GM21619 (cell line): Measurements from ENCODE around the gene MMEL1.
"Not testable (repeated sequence)": the region's sequence is repeated elsewhere in the genome, so short reads cannot be mapped to it uniquely, and the experiment has no call there.

Source experiments
- ATAC-seq: cut with Tn5 transposase; IDR thresholded peaks from one replicate; pipeline ENCODE4 v1.9.1; 2021; ENCODE audit not compliant: unreplicated experiment

Gene MMEL1, protein sequence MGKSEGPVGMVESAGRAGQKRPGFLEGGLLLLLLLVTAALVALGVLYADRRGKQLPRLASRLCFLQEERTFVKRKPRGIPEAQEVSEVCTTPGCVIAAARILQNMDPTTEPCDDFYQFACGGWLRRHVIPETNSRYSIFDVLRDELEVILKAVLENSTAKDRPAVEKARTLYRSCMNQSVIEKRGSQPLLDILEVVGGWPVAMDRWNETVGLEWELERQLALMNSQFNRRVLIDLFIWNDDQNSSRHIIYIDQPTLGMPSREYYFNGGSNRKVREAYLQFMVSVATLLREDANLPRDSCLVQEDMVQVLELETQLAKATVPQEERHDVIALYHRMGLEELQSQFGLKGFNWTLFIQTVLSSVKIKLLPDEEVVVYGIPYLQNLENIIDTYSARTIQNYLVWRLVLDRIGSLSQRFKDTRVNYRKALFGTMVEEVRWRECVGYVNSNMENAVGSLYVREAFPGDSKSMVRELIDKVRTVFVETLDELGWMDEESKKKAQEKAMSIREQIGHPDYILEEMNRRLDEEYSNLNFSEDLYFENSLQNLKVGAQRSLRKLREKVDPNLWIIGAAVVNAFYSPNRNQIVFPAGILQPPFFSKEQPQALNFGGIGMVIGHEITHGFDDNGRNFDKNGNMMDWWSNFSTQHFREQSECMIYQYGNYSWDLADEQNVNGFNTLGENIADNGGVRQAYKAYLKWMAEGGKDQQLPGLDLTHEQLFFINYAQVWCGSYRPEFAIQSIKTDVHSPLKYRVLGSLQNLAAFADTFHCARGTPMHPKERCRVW

DNA sequence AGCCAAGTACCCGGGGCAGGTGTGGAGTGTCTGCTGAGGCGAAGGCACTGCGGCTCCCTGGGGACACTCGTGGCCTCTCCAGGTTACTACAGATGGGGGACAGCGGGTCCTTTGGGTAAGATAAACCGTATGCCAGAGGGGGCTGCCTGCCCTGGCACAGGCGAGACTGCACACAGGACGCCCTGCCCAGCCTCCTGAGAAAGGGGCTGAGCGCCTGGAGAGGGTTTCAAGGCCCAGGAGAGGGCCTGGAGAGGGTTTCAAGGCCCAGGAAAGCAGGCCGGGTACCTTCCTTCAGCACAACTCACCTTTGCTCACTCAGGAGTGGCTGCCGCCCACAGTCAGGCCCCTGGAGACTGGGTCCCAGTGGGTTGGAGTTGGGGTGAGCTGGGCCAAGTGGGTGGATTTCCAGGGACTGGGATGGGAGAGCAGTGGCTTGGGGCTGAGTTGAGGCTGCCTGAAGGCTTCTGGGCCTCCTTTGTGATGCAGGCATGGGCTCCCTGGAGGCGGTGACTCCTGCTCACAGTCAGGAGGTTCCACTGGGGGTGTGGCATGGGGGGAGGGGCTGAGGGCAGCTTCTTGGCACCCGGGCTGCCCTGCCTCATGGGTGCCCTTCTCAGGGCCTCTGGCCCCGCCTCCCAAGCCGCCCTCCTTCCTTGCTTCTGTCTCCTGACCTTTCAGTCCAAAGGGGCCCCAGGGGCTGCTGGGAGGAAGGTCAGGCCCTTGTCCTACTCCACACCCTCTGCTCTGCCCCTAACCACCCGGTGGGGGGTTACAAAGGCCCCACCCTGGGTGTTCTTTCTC, at the start of gene MMEL1:
Gene MMEL1, minus strand, starts transcription at position 456 of the 801 bp plus-strand sequence. CDS start 3,532 bp downstream, outside the sequence.
- no peak for ATAC-seq

DNA sequence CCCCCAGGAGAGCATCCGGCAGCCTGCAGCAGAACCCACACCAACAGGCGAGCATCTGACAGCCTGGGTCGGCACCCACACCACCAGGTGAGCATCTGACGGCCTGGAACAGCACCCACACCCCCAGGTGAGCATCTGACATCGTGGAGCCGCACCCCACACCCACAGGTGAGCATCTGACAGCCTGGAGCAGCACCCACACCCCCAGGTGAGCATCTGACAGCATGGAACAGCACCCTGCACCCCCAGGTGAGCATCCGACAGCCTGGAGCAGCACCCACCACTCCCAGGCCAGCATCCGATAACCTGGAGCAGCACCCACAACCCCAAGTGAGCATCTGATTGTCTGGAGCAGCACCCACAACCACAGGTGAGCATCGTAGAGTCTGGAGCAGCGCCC, 43.9 kb upstream of the MMEL1 start:
- ATAC-seq, result not testable (repeated sequence)

DNA sequence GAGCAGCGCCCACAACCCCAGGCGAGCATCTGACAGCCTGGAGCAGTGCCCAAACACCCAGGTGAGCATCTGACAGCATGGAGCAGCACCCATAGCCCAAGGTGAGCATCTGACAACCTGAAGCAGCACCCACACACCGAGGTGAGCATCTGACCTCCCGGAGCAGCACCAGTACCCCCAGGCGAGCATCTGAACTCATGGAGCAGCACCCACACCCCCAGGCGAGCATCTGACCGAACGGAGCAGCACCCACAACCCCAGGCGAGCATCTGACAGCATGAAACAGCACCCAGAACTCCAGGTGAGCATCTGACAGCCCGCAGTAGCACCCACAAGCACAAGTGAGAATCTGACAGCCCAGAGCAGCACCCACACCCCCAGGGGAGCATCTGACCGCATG, 38.8 kb upstream of the MMEL1 start:
- not testable (repeated sequence) for ATAC-seq

DNA sequence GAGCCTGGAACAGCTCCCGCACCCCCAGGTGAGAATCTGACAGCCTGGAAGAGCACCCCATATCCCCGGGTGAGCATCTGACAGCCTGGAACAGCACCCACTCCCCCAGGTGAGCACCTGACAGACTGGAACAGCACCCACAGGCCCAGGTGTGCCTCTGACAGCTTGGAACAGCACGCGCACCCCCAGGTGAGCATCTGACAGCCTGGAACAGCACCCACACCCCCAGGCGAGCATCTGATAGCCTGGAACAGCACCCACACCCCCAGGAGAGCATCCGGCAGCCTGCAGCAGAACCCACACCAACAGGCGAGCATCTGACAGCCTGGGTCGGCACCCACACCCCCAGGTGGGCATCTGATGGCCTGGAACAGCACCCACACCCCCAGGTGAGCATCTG, 27.0 kb upstream of the MMEL1 start:
- not testable (repeated sequence) for ATAC-seq

DNA sequence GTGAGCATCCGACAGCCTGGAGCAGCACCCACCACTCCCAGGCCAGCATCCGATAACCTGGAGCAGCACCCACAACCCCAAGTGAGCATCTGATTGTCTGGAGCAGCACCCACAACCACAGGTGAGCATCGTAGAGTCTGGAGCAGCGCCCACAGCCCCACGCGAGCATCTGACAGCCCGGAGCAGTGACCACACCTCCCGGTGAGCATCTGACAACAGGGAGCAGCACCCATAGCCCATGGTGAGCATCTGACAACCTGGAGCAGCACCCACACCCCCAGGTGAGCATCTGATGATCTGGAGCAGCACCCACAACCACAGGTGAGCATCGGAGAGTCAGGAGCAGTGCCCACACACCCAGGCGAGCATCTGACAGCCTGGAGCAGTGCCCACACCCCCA, 25.1 kb upstream of the MMEL1 start:
- not testable (repeated sequence) for ATAC-seq

DNA sequence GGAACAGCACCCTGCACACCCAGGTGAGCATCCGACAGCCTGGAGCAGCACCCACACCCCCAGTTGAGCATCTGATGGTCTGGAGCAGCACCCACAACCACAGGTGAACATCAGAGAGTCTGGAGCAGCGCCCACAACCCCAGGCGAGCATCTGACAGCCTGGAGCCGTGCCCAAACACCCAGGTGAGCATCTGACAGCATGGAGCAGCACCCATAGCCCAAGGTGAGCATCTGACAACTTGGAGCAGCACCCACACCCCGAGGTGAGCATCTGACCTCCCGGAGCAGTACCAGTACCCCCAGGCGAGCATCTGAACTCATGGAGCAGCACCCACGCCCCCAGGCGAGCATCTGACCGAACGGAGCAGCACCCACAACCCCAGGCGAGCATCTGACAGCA, 24.3 kb upstream of the MMEL1 start:
- not testable (repeated sequence) for ATAC-seq

DNA sequence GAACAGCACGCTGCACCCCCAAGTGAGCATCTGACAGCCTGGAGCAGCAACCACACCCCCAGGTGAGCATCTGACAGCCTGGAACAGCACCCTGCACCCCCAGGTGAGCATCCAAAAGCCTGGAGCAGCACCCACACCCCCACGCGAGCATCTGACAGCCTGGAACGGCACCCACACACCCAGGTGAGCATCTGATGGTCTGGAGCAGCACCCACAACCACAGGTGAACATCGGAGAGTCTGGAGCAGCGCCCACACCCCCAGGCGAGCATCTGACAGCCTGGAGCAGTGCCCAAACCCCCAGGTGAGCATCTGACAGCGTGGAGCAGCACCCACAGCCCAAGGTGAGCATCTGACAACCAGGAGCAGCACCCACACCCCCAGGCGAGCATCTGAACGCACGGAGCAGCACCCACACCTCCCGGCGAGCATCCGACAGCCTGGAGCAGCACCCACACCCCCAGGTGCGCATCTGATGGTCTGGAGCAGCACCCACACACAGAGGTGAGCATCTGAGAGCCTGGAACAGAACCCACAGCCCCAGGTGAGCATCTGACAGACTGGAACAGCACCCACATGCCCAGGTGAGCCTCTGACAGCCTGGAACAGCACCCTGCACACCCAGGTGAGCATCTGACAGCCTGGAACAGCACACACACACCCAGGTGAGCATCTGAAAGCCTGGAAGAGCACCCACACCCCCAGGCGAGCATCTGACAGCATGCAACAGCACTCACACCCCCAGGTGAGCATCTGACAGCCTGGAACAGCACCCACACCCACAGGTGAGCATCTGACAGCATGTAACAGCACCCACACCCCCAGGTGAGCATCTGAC, 23.0 kb upstream of the MMEL1 start:
- ATAC-seq, result not testable (repeated sequence)

DNA sequence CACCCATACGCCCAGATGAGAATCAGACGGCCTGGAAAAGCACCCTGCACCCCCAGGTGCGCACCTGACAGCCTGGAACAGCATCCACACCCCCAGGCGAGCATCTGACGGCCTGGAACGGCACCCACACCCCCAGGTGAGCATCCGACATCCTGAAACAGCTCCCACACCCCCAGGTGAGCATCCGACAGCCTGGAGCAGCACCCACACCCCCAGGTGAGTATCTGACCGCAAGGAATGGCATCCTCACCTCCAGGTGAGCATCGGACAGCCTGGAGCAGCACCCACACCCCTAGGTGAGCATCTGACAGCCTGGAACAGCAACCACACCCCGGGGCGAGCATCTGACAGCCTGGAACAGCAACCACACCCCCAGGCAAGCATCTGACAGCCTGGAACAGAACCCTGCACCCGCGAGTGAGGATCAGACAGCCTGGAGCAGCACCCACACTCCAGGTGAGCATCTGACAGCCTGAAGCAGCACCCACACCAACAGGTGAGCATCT, 21.7 kb upstream of the MMEL1 start:
- not testable (repeated sequence) for ATAC-seq

DNA sequence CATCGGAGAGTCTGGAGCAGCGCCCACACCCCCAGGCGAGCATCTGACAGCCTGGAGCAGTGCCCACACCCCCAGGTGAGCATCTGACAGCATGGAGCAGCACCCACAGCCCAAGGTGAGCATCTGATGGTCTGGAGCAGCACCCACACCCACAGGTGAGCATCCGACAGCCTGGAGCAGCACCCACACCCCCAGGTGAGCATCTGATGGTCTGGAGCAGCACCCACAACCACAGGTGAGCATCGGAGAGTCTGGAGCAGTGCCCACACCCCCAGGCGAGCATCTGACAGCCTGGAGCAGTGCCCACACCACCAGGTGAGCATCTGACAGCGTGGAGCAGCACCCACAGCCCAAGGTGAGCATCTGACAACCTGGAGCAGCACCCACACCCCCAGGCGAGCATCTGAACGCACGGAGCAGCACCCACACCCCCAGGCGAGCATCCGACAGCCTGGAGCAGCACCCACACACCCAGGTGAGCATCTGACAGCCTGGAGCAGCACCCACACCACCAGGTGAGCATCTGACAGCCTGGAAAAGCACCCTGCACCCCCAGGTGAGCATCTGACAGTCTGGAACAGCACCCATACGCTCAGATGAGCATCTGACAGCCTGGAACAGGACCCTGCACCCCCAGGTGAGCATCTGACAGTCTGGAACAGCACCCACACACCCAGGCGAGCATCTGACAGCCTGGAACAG, 21.1 kb upstream of the MMEL1 start:
- not testable (repeated sequence) for ATAC-seq

DNA sequence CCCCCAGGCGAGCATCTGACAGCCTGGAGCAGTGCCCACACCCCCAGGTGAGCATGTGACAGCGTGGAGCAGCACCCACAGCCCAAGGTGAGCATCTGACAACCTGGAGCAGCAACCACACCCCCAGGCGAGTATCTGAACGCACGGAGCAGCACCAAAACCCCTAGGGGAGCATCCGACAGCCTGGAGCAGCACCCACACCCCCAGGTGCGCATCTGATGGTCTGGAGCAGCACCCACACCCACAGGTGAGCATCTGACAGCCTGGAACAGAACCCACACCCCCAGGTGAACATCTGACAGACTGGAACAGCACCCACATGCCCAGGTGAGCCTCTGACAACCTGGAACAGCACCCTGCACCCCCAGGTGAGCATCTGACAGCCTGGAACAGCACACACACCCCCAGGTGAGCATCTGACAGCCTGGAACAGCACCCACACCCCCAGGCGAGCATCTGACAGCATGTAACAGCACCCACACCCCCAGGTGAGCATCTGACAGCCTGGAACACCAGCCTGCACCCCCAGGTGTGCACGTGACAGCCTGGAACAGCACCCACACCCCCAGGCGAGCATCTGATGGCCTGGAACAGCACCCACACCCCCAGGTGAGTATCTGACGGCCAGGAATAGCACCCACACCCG, 20.2 kb upstream of the MMEL1 start:
- not testable (repeated sequence) for ATAC-seq

DNA sequence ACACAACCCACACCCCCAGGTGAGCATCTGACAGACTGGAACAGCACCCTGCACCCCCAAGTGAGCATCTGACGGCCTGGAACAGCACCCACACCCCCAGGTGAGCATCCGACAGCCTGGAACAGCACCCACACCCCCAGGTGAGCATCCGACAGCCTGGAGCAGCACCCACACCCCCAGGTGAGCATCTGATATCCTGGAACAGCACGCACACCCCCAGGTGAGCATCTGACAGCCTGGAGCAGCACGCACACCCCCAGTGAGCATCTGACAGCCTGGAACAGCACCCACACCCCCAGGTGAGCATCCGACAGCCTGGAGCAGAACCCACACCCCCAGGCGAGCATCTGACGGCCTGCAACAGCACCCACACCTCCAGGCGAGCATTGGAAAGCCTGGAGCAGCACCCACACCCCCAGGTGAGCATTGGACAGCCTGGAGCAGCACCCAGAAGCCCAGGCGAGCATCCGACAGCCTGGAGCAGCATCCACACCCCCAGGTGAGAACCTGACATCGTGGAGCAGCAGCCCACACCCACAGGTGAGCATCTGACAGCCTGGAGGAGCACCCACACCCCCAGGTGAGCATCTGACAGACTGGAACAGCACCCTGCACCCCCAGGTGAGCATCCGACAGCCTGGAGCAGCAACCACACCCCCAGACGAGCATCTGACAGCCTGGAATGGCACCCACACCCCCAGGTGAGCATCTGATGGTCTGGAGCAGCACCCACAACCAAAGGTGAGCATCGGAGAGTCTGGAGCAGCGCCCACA, 19.5 kb upstream of the MMEL1 start:
- ATAC-seq, result not testable (repeated sequence)

DNA sequence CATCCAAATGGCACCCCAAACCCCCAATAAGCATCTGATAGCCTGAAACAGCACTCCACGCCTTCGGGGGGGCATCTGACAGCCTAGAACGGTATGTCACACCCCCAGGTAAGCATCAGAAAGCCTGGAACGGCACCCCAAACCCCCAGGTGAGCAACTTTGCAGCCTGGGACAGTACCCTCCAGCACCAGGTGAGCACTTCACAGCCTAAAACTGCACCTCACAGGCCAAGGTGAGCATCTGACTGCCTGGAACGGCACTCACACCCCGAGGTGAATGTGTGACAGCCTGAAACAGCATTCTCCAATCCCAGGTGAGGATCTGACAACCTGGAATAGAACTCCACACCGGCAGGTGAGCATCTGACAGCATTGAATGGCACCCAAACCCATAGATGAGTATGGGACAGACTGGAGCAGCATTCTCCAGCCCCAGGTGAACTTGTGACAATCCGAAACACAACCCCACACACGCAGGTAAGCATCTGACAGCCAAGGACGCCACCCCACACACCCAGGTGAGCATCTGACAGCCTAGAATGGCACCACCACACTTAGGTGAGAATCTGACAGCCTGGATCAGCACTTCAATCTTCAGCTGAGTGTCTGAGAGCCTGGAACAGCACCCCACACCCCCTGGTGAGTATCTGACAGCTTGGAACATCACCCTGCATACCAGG, 18.3 kb upstream of the MMEL1 start:
- no peak for ATAC-seq

DNA sequence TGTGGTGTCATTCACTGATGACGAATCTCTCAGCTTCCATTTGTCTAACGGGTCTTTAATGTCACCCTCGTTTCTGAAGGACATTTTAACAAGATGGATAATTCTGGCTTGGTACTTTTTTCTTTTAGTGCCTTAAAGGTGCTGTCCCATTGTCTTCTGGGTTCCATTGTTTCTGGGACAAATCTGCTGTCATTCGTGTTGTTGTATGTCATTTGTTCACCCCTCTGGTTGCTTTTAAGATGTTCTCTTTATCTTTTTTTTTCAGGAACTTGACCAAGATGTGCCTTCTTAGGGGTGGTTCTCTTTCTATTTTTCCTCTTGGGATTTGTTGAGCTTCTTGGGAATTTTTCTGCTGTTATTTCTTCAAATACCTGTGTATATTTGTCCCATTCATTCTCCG, 14.0 kb upstream of the MMEL1 start:
- ATAC-seq, result no peak

DNA sequence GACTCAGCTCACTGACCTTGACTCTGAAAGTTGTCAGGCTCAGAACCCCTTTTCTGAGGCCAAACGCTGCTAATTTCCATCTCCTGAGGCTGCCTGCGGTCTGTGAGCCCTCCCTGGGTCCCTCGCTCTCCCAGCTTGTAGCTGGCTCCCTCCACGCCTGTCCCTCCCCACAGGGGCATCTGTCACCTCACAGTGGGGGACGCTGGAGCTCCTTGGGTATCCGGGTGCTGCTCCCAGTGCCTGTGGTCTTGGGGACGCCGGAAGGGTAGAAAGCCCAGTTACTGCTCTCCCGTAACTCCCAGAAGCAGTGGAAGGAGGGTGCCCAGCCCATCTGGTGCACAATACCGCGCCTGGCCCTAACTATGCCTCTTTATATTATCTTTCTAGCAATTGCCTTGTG, 13.0 kb upstream of the MMEL1 start:
- ATAC-seq, result no peak

DNA sequence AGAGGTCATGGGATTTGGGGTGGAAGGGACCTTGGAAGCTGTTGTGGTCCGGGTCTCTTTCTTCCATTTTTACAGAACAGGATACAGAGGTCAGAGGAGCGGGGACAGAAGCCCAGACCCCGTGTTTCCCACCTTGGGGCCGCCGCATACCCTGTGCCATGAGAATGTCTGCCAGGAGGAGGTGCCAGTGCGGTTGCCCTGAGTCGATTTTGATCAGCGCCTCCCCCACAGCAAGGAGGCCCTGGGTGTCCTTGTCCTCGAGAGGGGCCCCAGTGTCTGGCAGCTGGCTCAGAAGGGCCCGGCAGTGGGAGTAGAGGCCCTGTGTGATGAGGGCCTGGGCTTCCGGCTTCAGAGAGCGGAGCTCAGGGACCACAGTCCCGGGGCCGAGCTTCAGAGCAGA, 12.3 kb upstream of the MMEL1 start:
- no peak for ATAC-seq

DNA sequence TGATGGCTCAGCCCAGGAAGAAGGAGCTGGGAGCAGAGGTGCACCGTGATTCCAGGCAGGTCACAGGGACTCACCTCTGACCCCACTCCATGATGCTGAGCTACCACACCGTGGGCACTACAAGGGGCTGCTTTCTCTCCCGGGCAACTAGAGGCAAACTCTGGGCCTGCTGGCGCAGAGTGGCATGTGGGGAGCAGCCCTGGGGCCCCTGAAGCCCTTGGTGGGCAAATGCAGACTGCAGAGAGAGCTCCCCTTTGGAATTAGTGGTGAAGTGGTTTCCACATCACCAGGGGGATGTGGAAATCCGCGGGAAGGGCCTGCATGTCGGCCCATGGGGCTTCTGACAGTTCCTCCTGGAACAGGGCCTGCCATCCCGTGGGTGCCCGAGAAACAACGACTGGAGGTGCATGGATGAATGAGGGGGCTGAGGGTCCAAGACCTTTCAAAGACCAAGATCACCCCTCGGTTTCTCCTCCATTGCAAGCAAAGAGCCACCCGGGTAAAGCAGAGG, 11.8 kb upstream of the MMEL1 start:
- no peak for ATAC-seq

DNA sequence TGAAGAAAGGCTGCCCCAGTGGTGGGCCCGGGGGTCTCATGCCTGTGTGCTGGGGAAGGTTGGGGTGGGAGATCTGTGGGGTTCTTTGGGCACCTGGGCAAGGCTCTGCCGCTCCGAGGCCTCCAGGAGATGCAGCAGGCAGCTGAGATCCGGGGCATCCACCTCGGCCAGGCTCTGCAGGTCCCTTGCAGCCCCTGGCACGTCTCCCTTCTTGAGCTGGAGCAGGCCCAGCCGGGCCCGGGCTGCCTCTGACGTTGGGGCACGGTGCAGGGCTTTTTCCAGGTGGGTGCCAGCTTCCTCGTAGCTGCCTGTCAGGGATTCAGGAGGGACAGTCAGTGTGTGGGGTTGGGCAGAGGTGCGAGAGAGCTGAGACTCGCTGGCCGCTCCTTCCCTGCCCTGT, 11.4 kb upstream of the MMEL1 start:
- ATAC-seq, result no peak
